ENCODE measurements around the gene ENTHD1. TPM values are rescaled to one million over a fixed set of nuclear protein-coding genes. Genes with fewer than 3 reads are reported as not detected.

Gene ENTHD1
- total RNA-seq, 1 donor, result not detected

DNA sequence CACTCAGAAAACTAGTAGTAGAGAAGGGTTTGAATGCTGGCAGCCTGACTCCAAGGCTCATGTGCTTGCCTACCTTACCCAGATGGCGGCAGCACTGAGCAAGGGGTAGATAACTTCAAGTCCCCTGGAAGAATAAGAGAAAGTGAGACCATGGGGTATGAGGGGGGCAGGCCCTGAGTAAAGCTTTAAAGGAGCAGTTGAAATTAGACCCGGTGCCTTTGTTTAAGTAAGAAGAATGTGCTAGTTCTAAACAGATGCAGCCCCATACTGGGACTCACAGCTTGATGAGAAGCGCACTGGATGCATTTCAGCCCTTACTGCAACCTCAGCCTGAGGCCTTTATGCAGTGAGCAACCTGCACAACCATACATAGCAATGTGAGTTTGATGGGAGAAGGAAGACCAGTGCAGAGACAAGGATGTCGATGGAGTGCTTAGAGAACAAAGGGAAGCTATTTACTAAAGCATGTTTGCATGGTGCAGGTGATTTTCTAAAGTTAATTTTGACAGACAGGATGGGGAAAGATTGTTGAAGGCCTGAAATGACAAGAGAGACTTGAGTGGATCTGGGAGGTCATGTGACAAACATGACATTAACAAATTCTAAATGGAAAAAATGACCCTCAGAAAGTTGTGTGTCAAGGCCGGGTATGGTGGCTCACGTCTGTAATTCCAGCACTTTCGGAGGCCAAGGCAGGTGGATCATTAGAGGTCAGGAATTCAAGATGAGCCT is 39.5 kb upstream of the ENTHD1 start:
- TF ChIP-seq, protein P1, sequence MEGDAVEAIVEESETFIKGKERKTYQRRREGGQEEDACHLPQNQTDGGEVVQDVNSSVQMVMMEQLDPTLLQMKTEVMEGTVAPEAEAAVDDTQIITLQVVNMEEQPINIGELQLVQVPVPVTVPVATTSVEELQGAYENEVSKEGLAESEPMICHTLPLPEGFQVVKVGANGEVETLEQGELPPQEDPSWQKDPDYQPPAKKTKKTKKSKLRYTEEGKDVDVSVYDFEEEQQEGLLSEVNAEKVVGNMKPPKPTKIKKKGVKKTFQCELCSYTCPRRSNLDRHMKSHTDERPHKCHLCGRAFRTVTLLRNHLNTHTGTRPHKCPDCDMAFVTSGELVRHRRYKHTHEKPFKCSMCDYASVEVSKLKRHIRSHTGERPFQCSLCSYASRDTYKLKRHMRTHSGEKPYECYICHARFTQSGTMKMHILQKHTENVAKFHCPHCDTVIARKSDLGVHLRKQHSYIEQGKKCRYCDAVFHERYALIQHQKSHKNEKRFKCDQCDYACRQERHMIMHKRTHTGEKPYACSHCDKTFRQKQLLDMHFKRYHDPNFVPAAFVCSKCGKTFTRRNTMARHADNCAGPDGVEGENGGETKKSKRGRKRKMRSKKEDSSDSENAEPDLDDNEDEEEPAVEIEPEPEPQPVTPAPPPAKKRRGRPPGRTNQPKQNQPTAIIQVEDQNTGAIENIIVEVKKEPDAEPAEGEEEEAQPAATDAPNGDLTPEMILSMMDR (IDR thresholded peaks at IDR 0.05; ENCODE audit: extremely low read depth, low read depth, low read length), result peak; percentile 70
- Histone ChIP-seq H3K27ac (ENCODE audit: low read depth, low read length) (no peak overlapping the region), H3K36me3 (ENCODE audit: insufficient read depth, low read length) (no peaks in the 10 kb centered on the region), H2AFZ (ENCODE audit: low read length) (no peak overlapping the region), H4K20me1 (ENCODE audit: insufficient read depth, low read length) (no peaks in the 10 kb centered on the region), H3K4me2 (ENCODE audit: insufficient read depth, low read length) (no peak overlapping the region), H3K79me2 (ENCODE audit: insufficient read depth, low read length) (no peaks in the 10 kb centered on the region), H3K9me3 (ENCODE audit: low read depth, low read length) (no peaks in the 10 kb centered on the region), H3K4me3 (ENCODE audit: insufficient read depth, low read length) (no peak overlapping the region), H3K27me3 (ENCODE audit: insufficient read depth, low read length) (peaks cover 35% of the 10 kb centered on the region), H3K4me1 (ENCODE audit: insufficient read depth, low read length) (no peaks in the 10 kb centered on the region)
- DNase-seq (ENCODE audit: insufficient read length, low spot score, missing footprints), result no peak

GRCh38 chr22:39932166-39932565 is 38.6 kb upstream of the ENTHD1 start:
- Histone ChIP-seq H3K9me3 (ENCODE audit: low read depth, low read length) (no peaks in the 10 kb centered on the region), H3K27ac (ENCODE audit: low read depth, low read length) (no peak overlapping the region), H3K27me3 (ENCODE audit: insufficient read depth, low read length) (peaks cover 34% of the 10 kb centered on the region), H3K79me2 (ENCODE audit: insufficient read depth, low read length) (no peaks in the 10 kb centered on the region), H3K4me2 (ENCODE audit: insufficient read depth, low read length) (no peak overlapping the region), H2AFZ (ENCODE audit: low read length) (no peak overlapping the region), H3K4me3 (ENCODE audit: insufficient read depth, low read length) (no peak overlapping the region), H3K36me3 (ENCODE audit: insufficient read depth, low read length) (no peaks in the 10 kb centered on the region), H3K4me1 (ENCODE audit: insufficient read depth, low read length) (no peaks in the 10 kb centered on the region), H4K20me1 (ENCODE audit: insufficient read depth, low read length) (no peaks in the 10 kb centered on the region)
- TF ChIP-seq, protein P1 (IDR thresholded peaks at IDR 0.05; ENCODE audit: extremely low read depth, low read depth, low read length), result no peak
- no peak for DNase-seq (ENCODE audit: insufficient read length, low spot score, missing footprints)

DNA sequence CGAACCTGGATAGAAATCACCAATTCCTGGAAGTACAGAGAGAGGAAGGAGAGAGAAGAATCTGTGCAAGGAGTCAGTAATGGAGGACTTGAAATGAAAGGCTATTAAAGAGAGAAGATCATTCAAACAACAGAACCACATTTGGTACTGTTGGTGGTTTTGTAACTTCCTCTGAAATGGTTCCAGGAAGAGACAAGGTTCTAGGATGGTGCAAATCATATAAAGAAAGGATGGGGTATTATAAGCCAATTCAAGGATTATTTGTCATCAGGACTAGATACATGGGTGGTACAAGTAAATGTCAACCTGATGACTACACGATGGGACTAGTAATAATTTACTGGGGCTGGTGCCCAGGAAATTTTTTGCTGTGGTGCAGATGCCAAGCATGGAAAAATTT is 37.7 kb upstream of the ENTHD1 start:
- no peaks in the 10 kb centered on the region for H3K4me1 ChIP-seq (ENCODE audit: insufficient read depth, low read length)
- H3K79me2 ChIP-seq (ENCODE audit: insufficient read depth, low read length), result no peaks in the 10 kb centered on the region
- H2AFZ ChIP-seq (ENCODE audit: low read length), result no peak overlapping the region
- H3K36me3 ChIP-seq (ENCODE audit: insufficient read depth, low read length), result no peaks in the 10 kb centered on the region
- no peaks in the 10 kb centered on the region for H3K9me3 ChIP-seq (ENCODE audit: low read depth, low read length)
- no peak overlapping the region for H3K4me3 ChIP-seq (ENCODE audit: insufficient read depth, low read length)
- no peak overlapping the region for H3K27ac ChIP-seq (ENCODE audit: low read depth, low read length)
- H3K27me3 ChIP-seq (ENCODE audit: insufficient read depth, low read length), result peaks cover 36% of the 10 kb centered on the region
- TF ChIP-seq, protein P1 (IDR thresholded peaks at IDR 0.05; ENCODE audit: extremely low read depth, low read depth, low read length), result no peak
- DNase-seq (ENCODE audit: insufficient read length, low spot score, missing footprints), result no peak
- H4K20me1 ChIP-seq (ENCODE audit: insufficient read depth, low read length), result no peaks in the 10 kb centered on the region
- no peak overlapping the region for H3K4me2 ChIP-seq (ENCODE audit: insufficient read depth, low read length)

DNA sequence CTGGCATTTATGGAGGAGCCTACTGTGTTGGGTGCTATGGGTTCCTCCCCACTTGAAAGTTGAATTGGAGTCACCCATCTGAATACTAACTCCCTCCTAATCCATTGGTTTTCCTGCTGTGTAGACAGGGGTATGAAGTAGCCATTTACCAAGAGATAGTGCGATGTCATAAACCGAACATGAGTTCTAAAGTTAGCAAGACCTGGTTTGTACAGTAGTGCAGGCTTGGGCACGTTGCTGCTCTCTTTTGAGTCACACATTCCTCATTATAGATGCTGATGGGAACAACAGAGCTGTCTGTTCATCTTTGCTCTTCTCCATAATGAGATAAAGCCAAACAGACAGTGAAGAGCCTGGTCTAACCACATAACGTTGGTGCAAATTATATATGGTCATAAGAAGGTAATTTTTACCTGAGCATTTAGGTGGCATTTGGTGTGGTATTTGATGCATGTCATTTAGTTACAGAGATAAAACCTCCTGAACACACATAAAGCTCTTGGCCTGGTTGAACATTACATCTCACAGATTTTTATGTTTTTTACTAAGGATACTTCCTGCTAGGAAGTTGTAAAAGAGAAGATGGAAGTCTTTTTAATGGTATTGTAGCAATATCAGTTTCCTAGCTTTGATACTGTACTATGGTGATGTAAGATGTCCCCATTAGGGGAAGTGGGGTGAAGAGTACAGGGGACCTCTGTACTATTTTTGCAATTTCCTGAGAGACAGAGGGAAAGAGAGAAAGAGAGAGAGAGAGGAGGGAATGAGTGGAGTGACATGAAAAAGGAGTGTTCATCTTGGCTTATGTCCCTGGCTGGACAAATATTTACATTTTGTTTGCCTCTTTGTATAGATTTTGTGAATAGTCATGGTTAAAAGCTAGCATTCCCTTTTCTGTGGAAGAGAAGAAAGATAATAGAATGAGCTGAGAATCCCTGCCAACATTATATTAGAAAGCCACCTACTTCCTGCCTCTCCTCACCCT is 35.3 kb upstream of the ENTHD1 start:
- H2AFZ ChIP-seq (ENCODE audit: low read length), result no peak overlapping the region
- peak; percentile 70 for DNase-seq (ENCODE audit: insufficient read length, low spot score, missing footprints)
- no peak overlapping the region for H3K27ac ChIP-seq (ENCODE audit: low read depth, low read length)
- H3K79me2 ChIP-seq (ENCODE audit: insufficient read depth, low read length), result no peaks in the 10 kb centered on the region
- no peaks in the 10 kb centered on the region for H4K20me1 ChIP-seq (ENCODE audit: insufficient read depth, low read length)
- TF ChIP-seq, protein P1 (IDR thresholded peaks at IDR 0.05; ENCODE audit: extremely low read depth, low read depth, low read length), result no peak
- H3K36me3 ChIP-seq (ENCODE audit: insufficient read depth, low read length), result no peaks in the 10 kb centered on the region
- no peak overlapping the region for H3K4me2 ChIP-seq (ENCODE audit: insufficient read depth, low read length)
- H3K4me1 ChIP-seq (ENCODE audit: insufficient read depth, low read length), result no peaks in the 10 kb centered on the region
- H3K9me3 ChIP-seq (ENCODE audit: low read depth, low read length), result no peaks in the 10 kb centered on the region
- no peak overlapping the region for H3K4me3 ChIP-seq (ENCODE audit: insufficient read depth, low read length)
- peaks cover 29% of the 10 kb centered on the region for H3K27me3 ChIP-seq (ENCODE audit: insufficient read depth, low read length)
